Right lobe of liver (tissue), 6 donors: ENCODE results near the gene ATP5F1A. TPM values are rescaled to one million over a fixed set of nuclear protein-coding genes. Genes with fewer than 3 reads are reported as not detected.

ENCODE experiments used
- ATAC-seq, 4 donors: fragments of 200-7000 bp; cut with Tn5 transposase; one replicate each; pipeline ENCODE4 v1.9.1; 2020; ENCODE audit warnings: mild to moderate bottlenecking in 4 of 4, moderate library complexity in 4 of 4
- DNase-seq, 3 donors: peaks; one replicate each; pipeline ENCODE4 v3.0.0-alpha.2; 2020
- H3K27ac ChIP-seq, 3 donors: fragments of 200-600 bp; one replicate each; pipeline ENCODE4 v1.8.0; 2022
- H3K27me3 ChIP-seq, 2 donors: fragments of 200-600 bp; one replicate each; pipeline ENCODE4 v1.8.0; 2022
- H3K36me3 ChIP-seq, 4 donors: fragments of 200-600 bp; sonication (generic) in 1 of 4; one replicate each; pipeline versions ENCODE4 v1.5.1 to v1.8.0; 2017 to 2022; ENCODE audit warnings: control low read depth in 1 of 4
- H3K4me1 ChIP-seq, 4 donors: fragments of 200-600 bp; sonication (generic) in 1 of 4; one replicate each; pipeline versions ENCODE4 v1.5.1 to v1.8.0; 2017 to 2022; ENCODE audit warnings: control low read depth in 1 of 4
- H3K4me3 ChIP-seq, 3 donors: fragments of 200-600 bp; one replicate each; pipeline ENCODE4 v1.8.0; 2022
- H3K9me3 ChIP-seq, 4 donors: fragments of 200-600 bp; sonication (generic) in 1 of 4; one replicate each; pipeline versions ENCODE4 v1.5.1 to v1.8.0; 2017 to 2022; ENCODE audit warnings: control low read depth in 1 of 4
- POLR2A ChIP-seq: fragments of 450-650 bp; IDR thresholded peaks from one replicate; pipeline ENCODE4 v1.6.1; 2017; ENCODE audit warnings: antibody characterized with exemption, mild to moderate bottlenecking
- WGBS: methylation state at CpG from one replicate; pipeline ENCODE4 v1.1.6; 2018; ENCODE audit warnings: low coverage, low lambda C conversion rate; ENCODE audit not compliant: insufficient coverage; ENCODE audit errors: missing lambda C conversion rate; 5-methylcytosine and 5-hydroxymethylcytosine counted together
- intact Hi-C, 2 donors: fragments of 100-400 bp; cut with DNase I; formaldehyde crosslinking; loops; one replicate each; pipeline versions ENCODE4 v1.11.2 to v1.14.1; 2022
- total RNA-seq, 6 experiments: library from RNA; depleted of rRNA in 2 of 6; stranded (reverse); fragments of >200 nt in 2 of 6; fragmentation: NEBNext Ultra II Directional in 3 of 6; extraction: Animal tissue kit (Norgen Biotek cat#: 25700) in 3 of 6; gene quantifications; one replicate each; pipeline versions ENCODE4 v1.1.0 to v1.2.4, GENCODE V29; 2016 to 2023
- TF ChIP-seq, protein P1 (sequence below), 4 donors: fragments of 200-600 bp in 3 of 4; fragments of 450-650 bp in 1 of 4; IDR thresholded peaks; one replicate each; pipeline versions ENCODE4 v1.5.1 to v1.8.0; 2016 to 2022; ENCODE audit warnings: antibody characterized with exemption in 4 of 4, mild to moderate bottlenecking in 2 of 4
- donor health status: DM: no; HTN: yes; CAD: no.
- donor health status: DM: no; HTN: no; CAD: no.
- donor health status: DM: no; HTN: no; CAD: no.
- donor health status: DM: no; HTN: yes; CAD: no.
- donor health status: DM: no; HTN: yes; CAD: no.

The ATP5F1A gene
- total RNA-seq, 6 experiments from 2014 or later, result 243 to 405 (median 286) TPM

DNA sequence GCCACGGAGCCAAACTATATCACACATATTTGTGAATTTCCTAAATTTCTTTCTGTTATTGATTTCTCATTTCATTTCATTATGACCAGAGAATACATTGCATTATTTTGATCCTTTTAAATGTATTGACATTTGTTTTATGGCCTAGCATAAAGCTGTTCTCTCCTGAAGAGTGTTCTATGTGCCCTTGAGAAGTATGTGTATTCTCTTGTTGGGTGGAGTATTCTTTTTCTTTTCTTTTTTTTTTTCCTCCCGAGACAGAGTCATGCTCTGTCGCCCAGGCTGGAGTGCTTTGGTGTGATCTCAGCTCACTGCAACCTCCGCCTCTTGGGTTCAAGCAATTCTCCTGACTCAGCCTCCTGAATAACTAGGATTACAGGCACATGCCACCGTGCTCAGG, 11.3 kb upstream of the ATP5F1A start:
- DNase-seq, result no peak
- H3K27me3 ChIP-seq, result no peaks in the 10 kb centered on the region
- peaks cover 0 to 5% (median 2%) of the 10 kb centered on the region in 4 donors for H3K4me1 ChIP-seq
- H3K27ac ChIP-seq, result no peak overlapping the region
- H3K4me3 ChIP-seq, result no peak overlapping the region
- WGBS, result 95% methylated on average over 5 of the region's 5 CpGs
- ATAC-seq, result no peak
- TF ChIP-seq, protein P1, sequence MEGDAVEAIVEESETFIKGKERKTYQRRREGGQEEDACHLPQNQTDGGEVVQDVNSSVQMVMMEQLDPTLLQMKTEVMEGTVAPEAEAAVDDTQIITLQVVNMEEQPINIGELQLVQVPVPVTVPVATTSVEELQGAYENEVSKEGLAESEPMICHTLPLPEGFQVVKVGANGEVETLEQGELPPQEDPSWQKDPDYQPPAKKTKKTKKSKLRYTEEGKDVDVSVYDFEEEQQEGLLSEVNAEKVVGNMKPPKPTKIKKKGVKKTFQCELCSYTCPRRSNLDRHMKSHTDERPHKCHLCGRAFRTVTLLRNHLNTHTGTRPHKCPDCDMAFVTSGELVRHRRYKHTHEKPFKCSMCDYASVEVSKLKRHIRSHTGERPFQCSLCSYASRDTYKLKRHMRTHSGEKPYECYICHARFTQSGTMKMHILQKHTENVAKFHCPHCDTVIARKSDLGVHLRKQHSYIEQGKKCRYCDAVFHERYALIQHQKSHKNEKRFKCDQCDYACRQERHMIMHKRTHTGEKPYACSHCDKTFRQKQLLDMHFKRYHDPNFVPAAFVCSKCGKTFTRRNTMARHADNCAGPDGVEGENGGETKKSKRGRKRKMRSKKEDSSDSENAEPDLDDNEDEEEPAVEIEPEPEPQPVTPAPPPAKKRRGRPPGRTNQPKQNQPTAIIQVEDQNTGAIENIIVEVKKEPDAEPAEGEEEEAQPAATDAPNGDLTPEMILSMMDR (IDR thresholded peaks at IDR 0.05), result no peak
- no peak for TF ChIP-seq POLR2A
- intact Hi-C loops, result no loop called here
- H3K9me3 ChIP-seq, result no peaks in the 10 kb centered on the region
- H3K36me3 ChIP-seq, result peaks cover 0 to 3% (median 0%) of the 10 kb centered on the region in 4 donors

DNA sequence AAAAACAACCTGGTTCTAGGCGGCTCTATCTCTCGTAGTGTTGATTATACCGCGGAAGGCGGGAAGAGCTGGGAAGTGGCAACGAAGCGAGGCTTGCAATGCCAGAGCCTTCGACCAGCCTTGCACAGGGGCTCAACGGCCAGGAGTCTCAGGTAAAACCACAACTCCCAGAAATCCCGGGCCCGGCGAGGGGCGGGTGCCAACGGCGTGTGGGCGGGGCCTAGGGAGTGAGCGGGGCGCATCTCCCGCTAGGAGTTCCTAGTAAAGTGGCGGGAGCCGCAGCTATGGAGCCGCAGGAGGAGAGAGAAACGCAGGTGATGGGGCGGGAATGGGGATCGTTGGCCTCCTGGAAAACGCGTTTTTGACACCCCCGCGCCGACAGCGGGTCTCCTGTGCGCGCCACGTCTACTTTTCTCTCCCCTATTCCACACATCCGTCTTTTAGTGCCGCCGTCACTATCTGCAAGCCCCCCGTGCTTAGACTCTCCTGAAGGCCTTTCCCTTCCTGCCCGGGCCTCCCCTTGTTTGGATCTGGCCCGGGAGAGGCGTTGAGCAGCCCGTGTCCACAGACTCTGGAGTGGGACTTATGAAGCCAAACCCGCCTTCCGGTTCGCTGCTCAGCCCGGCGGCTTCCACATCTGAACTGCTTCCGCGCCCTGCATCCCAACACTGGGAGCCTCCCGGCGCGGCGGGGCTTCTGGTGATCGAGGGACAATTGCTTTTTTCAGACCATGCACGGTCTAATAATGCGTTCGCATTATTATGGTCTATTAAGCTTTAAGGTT, 6.2 kb upstream of the ATP5F1A start, which contains the start of gene HAUS1:
Gene HAUS1 (plus strand): TSS at position 258 of the 784 bp plus-strand sequence. CDS start 27 bp downstream, at position 285.
- DNase-seq (peak; percentile 94 to 95 (median 94)), ATAC-seq (peak; percentile 98 to 100 (median 99))
- peak; percentile 73 for TF ChIP-seq POLR2A
- TF ChIP-seq, protein P1 (IDR thresholded peaks at IDR 0.05), result no peak
- Histone ChIP-seq H3K4me1 (peaks cover 0 to 5% (median 2%) of the 10 kb centered on the region in 4 donors), H3K36me3 (peaks cover 0 to 3% (median 0%) of the 10 kb centered on the region in 4 donors), H3K27me3 (no peaks in the 10 kb centered on the region), H3K9me3 (no peaks in the 10 kb centered on the region), H3K4me3 (peak within 1 kb of the TSS; percentile 71 to 91 (median 91)), H3K27ac (peak within 1 kb of the TSS; percentile 34 to 41 (median 36))
- intact Hi-C loops, result no loop called here
- under 1% methylated on average over 35 of the region's 57 CpGs for WGBS

DNA sequence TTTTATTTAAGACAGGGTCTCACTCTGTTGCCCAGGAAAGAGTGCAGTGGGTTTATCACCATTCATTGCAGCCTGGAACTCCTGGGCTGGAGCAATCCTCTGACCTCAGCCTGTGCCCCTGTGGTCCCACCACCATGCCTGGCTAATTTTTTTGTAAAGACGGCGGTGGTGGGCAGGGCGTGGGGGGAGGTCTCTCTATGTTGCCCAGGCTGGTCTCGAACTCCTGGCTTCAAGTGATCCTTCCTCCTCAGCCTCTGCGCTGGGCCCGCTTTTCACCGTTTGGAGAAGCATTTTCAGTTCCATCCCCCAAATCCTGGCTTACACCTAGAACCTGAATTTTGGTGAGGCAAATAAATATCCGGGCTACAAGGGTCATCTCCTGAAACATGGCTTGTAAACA, 1.4 kb upstream of the ATP5F1A start:
- ATAC-seq (no peak), DNase-seq (no peak)
- intact Hi-C loops, result no loop called here
- 83% methylated on average over 2 of the region's 8 CpGs for WGBS
- peaks cover 0 to 23% (median 10%) of the 10 kb centered on the region in 4 donors for H3K4me1 ChIP-seq
- H3K27me3 ChIP-seq, result no peaks in the 10 kb centered on the region
- no peak overlapping the region for H3K4me3 ChIP-seq
- no peaks in the 10 kb centered on the region for H3K9me3 ChIP-seq
- peaks cover 0 to 6% (median 2%) of the 10 kb centered on the region in 4 donors for H3K36me3 ChIP-seq
- no peak for TF ChIP-seq POLR2A
- TF ChIP-seq, protein P1 (IDR thresholded peaks at IDR 0.05), result no peak
- H3K27ac ChIP-seq, result no peak overlapping the region

DNA sequence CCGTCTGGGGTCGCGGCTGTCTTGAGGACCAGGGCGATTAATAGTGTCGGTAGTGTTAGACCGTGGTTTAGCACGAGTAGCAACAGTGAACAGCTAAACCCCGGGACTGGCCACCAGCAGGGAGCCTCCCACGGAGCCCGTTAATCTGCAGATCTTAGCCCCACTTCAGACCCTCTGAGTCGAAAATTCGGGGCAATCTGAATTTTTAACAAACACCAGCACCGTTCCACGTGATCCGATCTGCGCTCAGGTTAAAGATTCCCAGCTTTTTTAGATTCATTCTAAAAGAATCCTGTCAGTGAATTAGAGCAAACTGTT, 479 bp upstream of the ATP5F1A start:
- Histone ChIP-seq H3K27ac (peak overlapping the region; percentile 82 to 90 (median 83)), H3K36me3 (peaks cover 0 to 15% (median 6%) of the 10 kb centered on the region in 4 donors), H3K4me1 (peaks cover 0 to 29% (median 11%) of the 10 kb centered on the region in 4 donors), H3K27me3 (no peaks in the 10 kb centered on the region), H3K9me3 (no peaks in the 10 kb centered on the region), H3K4me3 (peak overlapping the region; percentile 89 to 100 (median 99))
- ATAC-seq, result no peak
- TF ChIP-seq POLR2A, result no peak
- TF ChIP-seq, protein P1 (IDR thresholded peaks at IDR 0.05), result no peak
- WGBS, result 21% methylated on average over 12 of the region's 16 CpGs
- intact Hi-C loops, result no loop called here
- no peak for DNase-seq
